Mesenteric fat pad (tissue), 1 donor: ENCODE results near the gene SH3BP2. TPM values are rescaled to one million over a fixed set of nuclear protein-coding genes. Genes with fewer than 3 reads are reported as not detected.

Source experiments
- DNase-seq: peaks from one replicate; pipeline ENCODE4 v3.0.0-alpha.2; 2020; ENCODE audit warnings: low spot score
- total RNA-seq: library from RNA; stranded (reverse); fragmentation: NEBNext Ultra II Directional; extraction: Animal tissue kit (Norgen Biotek cat#: 25700); gene quantifications from one replicate; pipeline ENCODE4 v1.2.1, GENCODE V29; 2021
- donor health status: DM: yes; HTN: yes; CAD: no.

Gene SH3BP2
- total RNA-seq, 1 donor from 2014 or later = 63.9 TPM

DNA sequence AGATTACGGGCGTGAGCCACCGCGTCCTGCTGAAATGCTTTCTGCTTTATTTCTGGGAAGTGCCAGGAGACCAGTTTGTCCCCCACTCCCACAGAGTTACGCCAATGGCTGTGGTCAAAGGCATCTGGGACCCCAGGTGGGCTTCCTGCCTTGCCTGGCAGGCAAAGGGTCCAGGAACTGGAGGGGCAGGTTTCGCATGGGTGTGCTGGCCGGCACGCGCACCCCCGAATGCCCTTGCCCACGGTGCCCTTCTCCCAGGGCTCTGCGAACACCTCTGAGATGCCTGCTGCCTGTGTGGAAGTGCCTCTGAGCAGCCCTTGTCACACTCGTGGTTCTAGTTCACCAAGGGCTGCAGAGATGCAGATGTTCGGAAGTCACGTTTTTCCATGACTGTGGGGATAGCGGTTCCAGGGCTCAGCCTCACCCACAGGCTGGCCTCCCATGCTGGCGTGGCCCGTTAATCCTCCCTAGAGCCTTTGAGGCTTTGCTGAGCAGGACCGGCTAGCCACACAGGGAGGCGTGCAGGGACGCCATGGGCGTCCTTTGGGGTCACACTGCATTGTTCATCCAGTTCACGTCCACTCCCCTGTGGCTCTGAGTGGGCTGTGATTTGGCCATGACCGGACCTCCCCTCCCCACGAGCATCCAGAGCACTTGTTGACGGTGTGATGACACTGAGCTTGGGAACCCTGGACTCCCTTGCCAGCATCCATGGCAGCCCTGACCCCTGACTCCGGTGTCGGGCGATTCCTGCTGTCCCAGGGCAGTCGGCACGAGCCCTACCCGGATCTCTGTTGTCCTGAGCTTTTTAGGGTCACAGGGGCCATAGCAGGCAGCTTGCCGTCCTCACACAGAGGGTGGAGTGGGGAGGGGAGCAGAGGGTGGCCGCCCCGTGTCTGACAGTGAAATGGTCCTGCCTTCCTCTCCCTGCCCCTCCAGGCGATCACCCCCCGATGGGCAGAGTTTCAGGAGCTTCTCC is 38.0 kb downstream of the SH3BP2 start:
- DNase-seq = peak; percentile 87

DNA sequence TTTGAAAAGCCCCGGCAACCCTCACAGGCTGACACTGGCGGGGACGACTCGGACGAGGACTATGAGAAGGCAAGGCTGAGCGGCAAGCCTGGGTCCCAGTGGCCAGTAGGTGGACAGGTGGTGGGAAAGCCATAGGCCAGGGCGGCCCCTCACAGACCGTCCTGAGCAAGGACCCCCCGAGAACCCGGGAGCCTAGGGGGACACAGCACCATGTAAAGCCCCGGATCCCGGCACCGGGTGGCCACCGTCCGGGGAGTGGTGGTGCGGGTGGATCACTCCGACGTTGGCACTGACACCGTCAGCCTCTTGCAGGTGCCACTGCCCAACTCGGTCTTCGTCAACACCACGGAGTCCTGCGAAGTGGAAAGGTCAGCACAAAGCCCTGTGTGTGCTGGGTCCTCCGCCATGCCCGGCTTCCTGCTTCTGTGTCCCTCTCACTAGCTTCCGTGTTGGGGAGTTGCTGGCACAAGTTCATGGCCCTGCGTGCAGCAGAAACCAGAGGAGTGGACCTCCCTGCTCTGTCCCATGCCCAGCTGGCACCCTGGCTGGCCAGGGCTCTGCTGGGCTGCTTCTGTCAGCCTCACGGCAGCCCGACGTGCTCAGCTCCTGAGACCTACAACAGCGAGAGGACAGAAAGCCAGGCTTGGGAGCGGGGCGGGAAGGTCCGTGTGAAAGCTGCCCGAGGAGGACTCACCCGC is 38.9 kb downstream of the SH3BP2 start:
- DNase-seq = peak; percentile 75

DNA sequence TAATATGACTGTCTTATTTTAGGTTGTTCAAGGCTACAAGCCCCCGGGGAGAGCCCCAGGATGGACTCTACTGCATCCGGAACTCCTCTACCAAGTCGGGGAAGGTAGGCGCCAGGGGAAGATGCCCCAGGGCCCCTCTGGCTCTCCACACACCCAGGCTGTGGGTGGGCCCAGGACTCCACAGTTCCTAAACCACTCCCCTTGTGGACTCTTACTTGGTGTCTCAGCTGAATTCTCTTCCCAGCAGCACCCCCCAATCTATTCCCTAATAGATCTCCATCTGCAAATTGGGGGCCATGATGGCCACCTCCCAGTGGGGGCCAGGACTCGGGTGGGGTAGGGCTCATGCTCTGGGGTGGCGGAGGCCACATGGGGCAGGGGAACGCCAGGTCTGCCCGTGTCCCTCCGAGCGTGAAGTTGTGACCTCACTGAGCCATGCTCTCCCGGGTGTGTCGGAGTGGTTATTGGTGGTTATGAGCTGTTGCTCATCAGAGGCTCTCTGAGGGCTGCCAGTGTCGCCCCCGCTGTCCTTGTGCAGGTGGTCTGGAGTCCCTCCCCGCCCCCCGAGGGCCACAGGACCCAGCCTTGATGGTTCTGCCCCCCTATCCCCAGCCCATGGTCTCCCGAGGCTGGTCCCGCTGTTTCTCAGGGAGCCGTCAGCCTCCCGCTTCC is 39.6 kb downstream of the SH3BP2 start:
- DNase-seq = peak; percentile 76

DNA sequence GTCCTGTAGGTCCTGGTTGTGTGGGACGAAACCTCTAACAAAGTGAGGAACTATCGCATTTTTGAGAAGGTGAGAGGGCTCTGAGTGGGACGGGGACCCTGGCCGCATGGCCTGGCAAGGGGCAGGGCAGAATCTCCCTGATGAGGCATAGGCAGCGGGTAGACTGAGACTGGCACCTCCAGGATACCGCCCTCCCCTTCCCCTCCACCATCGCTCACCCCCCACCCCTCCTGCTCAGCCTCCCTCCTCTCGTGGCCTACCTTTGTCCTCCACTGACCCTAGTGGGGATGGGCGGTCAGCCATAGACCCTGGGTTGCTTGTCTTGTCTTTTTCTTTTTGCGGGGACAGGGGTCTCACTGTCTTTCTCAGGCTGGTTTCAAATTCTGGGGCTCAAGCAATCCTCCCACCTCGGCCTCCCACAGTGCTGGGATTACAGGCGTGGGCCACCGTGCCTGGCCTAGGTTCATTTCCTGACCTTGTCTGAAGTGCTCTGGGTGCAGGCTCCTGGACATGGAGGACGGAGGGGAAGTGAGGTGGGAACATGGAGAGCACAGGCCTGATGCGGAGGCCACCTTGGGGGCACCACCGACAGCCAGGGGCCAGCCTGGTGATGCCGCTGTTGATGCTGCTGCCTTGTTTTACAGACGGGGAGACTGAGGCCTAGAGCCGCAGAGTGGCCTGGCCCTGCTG is 40.2 kb downstream of the SH3BP2 start:
- DNase-seq = peak; percentile 55

DNA sequence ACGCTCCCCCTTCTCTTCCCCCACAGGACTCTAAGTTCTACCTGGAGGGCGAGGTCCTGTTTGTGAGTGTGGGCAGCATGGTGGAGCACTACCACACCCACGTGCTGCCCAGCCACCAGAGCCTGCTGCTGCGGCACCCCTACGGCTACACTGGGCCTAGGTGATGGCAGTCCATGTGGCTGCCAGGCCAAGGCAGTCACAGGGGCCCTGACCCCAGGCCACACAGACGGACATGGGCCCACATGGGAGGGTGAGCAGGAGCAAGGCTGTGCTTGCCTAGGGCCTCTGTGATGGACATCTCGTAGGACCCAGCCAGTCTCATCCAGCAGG is 40.8 kb downstream of the SH3BP2 start:
- DNase-seq = peak; percentile 77

DNA sequence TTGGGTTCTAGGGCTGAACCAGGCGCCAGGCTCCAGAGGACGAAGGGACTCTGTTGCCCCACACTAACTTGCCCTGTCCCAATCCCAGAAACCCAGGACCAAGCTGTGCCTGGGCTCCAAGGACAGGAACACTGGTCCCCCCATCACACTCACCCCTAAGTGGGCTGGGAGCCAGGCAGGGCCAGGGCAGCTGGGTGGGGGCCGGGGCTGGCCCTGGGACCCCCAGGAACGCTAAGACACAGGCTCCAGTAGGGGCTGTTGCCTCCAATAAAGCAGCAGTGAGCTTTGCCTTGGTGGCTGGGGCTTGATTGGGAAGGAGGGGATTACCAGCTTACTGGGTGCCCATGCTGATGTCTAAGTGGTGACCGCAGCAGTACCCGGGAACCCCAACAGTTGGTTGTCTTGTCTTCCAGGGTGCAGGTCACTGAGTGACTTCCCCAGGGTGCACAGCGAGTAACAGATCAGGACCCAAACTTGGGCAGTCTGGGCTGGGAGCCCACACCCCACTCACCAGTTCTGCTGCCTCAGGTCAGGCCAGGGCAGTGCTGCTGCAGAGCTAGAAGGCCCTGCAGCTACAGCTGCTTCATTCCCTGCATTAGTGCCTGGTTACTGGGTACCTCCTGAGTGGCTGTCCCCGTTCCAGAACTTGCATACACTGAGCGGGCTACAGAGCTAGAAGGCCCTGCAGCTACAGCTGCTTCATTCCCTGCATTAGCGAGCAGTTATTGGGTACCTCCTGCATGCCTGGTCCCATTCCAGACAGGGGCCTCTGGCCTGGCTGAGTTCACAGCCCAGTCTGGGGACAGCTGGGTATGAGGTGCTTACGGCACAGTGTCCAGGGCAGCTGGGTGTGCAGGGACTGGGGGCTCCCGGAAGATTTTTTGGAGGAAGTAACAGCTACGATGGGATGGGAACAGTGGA is 41.4 kb downstream of the SH3BP2 start:
- DNase-seq = peak; percentile 83

DNA sequence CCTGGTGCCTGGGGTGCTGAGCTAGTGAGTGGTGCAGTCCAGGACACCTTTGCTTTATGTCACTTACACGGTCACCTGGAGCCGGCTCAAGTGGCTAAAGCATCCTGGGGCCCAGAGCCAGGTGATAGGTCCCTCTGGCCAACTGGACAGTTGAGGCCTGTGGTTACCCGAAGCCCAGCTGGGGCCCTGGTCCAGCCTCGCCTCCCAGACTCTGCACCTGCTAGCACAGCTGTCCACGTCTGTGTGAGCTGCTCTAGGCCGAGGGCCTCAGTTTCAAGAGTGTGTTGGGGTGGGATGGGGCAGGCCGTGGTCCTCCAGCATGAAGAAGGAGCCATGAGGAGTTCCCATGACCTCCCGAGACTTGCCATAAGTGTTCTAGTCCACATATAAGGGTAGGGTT is 43.1 kb downstream of the SH3BP2 start:
- DNase-seq = peak; percentile 80

DNA sequence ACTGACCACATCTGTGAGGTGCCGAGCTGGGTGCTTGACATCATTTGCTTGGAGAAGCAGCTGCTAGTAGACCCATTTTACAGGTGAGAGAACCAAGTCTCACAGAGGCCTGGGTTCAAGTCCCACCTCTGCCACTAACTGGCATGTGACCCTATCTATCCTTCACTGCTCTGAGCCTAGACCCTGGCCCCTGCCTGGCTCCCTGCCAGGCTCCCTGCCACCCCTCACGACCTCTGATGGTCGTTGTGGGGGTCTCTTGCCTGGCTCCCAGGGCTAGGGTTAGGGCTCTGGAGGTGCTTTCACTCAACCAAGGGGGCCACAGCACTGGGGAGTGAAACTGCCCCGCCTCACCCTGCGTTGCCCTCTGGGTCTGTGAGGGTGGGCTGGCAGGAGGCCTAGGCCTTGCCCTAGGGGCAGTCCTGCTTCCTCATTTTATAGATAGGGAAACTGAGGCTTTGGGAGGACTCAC is 43.5 kb downstream of the SH3BP2 start:
- DNase-seq = peak; percentile 78

DNA sequence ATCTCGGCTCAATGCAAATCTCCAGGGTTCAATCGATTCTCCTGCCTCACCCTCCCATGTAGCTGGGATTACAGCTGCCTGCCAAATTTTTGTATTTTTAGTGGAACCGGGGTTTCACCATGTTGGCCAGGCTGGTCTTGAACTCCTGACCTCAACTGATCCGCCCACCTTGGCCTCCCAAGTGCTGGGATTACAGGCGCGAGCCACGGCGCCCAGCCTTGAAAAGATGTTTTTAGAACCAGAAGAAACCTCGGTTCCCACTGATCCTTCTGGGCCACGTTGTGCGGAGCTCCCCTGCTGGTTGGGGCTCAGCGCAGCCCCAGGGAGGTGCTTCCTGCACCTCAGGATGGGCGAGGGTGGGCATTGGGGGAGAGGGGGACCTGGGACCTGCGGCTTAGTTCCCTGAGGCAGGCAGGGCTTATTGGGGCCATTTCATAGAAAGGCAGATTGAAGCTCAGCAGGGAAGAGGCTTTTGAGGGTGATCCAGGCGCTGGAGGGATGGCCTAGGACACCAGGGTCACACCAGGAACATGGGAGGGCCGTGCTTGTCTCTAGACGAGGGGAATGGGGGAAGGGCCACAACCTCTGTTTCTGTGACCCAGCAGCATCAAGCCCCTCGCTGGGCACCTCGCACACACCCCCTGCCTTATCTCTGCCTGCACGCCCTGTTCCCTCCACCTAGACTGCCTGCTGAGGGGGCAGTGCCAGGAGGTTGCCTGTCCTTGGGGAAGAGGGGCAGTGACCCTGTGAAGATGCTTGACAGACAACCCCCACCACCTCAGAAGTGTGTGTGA is 44.4 kb downstream of the SH3BP2 start:
- DNase-seq = peak; percentile 62

DNA sequence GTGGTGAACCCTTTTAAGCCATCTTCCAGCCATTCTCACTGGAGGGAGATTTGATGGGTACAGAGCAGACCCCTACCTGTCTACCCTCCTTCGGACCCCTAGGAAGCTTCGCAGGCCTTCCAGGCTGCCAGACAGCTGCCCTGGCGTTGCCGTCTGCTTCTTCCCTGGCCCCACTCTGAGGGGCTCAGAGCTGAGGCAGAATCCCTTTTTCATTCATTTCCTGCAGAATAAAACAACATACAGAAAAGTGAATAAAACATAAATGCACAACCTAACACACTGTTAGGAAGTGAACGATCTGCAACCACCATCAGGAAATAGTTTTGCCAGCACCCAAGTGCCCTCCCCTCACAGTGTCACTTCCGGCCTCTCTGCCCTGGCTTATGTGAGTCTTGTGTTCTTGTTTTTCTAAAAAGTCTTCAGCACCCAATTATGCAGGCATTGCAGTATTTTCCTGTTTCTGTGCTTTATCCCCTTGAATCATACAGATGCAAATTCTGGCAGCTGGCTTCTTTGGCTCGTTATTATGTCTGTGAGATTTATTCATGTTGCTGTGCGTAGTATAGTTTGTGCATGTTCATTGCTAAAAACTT is 45.1 kb downstream of the SH3BP2 start:
- no peak for DNase-seq

DNA sequence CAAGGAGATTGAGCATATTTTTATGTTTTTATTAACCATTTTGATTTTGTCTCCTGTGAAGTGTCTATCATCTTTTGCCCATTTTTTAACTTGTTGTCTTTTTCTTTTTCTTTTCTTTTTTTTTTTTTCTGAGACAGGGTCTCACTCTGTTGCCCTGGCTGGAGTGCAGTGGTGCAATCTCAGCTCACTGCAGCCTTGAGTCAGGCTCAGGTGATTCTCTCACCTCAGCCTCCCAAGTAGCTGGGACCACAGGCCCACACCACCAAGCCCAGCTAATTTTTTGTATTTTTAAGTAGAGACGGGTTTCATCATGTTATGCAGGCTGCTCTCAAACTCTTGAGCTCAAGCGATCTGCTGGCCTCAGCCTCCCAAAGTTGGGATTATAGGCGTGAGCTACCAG is 46.2 kb downstream of the SH3BP2 start:
- no peak for DNase-seq

DNA sequence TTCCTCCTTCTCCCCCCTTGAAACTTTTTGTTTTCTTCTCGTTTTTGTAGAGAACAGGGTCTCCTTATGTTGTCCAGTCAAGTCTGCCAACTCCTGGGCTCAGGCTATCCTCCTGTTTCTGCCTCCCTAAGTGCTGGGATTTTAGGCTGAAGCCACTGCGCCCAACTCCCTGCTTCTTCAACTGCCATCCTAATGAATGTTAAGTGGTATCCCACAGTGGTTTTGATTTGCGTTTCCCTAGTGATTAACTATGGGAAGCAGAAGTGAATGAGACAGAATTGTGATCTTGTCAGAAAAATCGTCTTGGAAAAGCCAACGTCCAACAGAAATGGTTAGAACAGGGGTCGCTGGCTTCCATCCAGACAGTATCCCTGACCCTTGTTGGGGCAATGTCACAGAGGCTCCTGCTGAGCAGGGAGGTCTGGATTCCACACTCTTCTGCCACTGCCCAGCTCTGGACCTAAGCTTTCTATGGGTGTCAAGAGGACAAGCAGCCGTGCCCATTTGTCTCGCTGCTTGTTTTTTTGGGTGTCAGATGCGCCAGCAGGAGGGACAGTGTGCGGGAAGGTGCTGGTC is 49.9 kb downstream of the SH3BP2 start:
- no peak for DNase-seq

DNA sequence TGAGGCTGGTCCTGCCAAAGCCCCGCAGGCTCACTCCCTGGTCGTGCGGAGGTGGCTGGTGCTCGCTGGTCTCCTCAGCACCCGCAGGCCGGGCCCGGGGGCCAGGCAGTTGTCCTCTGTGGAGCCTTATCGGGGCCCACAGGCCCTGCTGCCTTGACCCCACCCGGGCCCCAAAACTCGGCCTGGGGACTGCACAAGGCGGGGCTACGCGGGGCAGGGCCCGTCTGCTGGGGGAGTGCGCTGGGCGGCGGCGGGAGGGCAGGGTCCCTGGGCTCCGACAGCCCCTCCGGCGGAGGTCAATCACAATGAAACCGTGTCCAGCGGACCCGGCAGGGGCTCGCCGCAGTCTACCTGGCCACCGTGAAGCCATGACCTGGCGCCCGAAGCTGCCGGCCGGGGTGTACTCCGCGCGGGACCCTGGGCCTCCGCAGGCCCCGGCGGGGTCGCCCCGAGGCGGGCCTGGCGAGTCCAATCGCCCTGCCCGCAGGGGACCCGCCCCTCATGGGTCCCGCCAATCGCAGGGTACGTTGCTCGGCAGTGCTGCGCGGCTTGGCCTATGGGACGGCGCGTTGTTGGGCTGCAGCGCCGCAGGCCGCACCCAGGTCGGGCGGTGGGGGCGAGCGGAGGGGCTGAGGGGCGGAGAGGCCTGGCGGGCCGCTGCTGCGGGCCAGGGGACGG is 50.5 kb downstream of the SH3BP2 start, which contains the start of gene ADD1:
ADD1 (plus strand) TSS at position 582 of the 678 bp plus-strand sequence. CDS start 32,072 bp downstream, outside the sequence.
- DNase-seq = peak; percentile 98

DNA sequence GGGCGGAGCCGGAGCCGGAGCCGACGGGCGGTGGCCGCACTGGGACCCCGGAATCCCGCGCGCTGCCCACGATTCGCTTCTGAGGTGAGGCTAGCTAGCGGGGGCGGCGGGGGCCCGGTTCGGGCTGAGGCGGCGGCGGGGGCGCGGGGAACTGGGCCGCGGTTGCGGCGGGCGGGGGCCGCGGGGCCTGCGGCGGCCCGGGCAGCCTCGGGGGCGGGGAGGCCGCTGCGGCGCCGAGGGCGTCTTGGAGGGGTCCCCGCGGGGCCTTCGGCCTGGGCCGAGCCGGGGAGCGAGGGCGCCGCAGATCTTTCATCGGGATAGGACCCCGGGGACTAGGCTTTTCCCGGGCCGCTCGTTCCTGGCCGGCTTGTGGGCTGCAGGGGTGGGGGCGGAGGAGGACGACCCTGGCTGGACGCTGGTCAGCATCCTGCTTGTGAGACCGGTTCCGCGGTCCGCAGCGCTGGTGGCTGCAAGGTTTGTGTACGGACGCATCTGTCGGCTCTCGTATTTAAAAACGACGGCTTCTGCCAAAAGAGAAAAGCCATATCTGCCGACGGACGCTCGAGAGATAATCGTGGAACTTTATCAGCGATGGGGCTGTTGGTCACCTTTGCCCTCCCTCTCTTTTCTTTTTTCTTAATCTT is 51.2 kb downstream of the SH3BP2 start:
- no peak for DNase-seq

DNA sequence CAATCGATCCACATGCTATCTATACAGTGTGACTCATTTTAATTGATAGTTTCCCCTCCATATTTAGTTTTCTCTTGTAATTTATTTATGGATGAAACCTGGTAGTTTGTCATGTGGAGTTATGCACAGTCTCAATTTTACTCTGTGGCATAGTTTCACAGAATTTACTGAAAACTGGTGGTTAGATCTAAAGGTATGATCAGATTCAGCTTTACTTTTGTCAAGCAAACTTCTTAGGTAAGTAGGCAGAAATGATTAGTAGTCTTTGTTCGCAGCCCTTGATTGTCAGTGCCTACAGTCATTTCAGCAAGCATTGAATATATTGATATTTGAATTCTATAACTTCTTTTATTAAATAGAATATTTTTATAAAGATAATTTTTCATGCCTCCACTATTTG is 53.3 kb downstream of the SH3BP2 start:
- no peak for DNase-seq

DNA sequence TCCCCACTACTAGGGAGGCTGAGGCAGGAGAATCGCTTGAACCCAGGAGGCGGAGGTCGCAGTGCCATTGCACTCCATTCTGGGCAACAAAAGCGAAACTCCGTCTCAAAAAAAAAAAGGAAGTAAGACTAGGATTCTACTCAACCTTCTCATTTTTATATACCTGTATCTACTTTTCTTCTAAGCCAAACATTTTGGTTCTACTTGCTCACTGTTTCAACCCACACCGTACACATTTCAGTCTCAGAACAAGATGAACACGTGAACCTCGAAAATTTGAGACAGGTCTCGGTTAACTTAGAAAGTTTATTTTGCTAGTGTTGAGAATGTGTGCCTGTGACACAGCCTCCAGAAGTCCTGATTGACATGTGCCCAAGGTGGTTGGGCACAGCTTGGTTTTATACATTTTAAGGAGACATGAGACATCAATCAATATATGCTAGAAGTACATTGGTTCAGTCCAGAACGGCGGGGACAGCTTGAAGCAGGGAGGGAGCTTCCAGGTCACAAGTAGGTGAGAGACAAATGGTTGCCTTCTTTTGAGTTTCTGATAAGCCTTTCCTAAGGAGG is 54.5 kb downstream of the SH3BP2 start:
- no peak for DNase-seq

DNA sequence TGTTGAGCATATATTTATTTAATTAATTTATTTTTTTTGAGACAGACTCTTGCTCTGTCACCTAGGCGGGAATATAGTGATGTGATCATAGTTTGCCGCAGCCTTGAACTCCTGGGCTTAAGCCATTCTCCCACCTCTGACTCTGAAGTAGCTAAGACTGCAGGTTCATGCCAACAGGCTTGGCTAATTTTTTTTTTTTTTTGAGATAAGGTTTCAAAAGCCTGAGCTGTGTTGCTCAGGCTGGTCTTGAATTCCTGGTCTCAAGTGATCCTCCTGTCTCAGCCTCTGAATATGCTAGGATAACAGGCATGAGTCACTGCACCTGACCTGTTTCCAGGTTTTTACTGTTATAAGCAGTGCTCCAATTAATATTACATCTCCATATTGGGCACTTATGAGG is 55.6 kb downstream of the SH3BP2 start:
- DNase-seq = no peak
